ENCODE results near the gene RCCD1.
"Not testable (repeated sequence)": the region's sequence is repeated elsewhere in the genome, so short reads cannot be mapped to it uniquely, and the experiment has no call there.

The RCCD1 gene, protein sequence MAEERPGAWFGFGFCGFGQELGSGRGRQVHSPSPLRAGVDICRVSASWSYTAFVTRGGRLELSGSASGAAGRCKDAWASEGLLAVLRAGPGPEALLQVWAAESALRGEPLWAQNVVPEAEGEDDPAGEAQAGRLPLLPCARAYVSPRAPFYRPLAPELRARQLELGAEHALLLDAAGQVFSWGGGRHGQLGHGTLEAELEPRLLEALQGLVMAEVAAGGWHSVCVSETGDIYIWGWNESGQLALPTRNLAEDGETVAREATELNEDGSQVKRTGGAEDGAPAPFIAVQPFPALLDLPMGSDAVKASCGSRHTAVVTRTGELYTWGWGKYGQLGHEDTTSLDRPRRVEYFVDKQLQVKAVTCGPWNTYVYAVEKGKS

GRCh38 chr15:90954712-90955623 lies at the start of gene RCCD1:
RCCD1 (plus strand) TSS chr15:90954884; CDS start chr15:90956735, 1,851 bp downstream.
- DNase-seq (ENCODE audit: low spot score), result peak; percentile 97

DNA sequence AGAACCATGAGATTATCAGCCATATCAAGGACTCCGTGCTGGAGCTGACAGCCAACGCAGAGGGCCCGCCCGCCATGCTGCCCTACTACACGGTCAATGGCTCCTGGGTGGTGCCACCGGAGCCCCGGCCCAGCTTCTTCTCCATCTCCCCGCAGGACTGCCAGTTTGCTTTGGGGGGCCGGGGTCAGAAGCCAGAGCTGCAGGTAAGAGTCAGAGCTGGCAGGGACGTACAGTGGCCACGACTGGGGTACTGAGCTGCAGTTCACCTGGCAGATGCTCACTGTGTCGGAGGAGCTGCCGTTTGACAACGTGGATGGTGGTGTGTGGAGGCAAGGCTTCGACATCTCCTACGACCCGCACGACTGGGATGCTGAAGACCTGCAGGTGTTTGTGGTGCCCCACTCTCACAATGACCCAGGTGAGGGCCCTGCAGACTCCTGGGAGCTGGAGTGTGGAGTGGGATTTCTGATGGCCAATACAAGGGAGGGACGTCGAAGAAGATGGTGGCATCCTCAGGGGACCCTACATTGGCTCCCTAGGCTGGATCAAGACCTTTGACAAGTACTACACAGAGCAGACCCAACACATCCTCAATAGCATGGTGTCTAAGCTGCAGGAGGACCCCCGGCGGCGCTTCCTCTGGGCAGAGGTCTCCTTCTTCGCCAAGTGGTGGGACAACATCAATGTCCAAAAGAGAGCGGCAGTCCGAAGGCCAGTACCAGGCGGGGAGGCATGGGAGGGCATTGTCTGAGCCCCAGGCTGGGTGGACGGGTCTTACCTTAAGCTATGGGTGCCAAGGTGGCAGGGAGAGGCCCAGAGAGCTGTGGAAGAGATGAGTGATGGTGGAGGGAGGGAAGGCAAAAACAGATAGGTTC lies 49.1 kb upstream of the RCCD1 start:
- no peak for DNase-seq (ENCODE audit: low spot score)

DNA sequence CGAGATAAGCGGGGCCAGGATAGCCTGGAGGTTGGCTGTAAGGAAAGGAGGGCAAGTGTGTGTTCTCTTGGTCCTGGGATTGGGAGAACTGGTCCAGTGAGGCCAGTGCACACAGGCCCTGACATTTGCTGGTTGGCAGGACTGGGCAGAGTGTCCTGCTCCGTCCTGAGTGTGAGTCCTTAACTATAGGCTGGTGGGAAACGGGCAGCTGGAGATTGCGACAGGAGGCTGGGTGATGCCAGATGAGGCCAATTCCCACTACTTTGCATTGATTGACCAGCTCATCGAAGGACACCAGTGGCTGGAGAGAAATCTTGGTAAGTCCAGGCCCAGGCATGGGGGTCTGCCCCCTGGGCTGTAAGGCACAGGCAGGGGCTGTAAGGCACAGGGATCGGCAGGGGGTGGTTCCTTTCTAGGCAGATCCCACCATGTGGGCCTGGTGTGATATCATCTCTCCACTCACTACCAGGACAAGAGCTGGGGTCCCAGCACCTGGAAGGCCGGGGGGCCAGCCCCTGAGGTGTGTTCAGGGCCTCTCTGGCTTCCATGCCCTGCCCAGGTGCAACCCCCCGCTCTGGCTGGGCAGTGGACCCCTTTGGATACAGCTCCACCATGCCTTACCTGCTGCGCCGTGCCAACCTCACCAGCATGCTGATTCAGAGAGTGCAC lies 48.4 kb upstream of the RCCD1 start:
- DNase-seq (ENCODE audit: low spot score), result no peak

DNA sequence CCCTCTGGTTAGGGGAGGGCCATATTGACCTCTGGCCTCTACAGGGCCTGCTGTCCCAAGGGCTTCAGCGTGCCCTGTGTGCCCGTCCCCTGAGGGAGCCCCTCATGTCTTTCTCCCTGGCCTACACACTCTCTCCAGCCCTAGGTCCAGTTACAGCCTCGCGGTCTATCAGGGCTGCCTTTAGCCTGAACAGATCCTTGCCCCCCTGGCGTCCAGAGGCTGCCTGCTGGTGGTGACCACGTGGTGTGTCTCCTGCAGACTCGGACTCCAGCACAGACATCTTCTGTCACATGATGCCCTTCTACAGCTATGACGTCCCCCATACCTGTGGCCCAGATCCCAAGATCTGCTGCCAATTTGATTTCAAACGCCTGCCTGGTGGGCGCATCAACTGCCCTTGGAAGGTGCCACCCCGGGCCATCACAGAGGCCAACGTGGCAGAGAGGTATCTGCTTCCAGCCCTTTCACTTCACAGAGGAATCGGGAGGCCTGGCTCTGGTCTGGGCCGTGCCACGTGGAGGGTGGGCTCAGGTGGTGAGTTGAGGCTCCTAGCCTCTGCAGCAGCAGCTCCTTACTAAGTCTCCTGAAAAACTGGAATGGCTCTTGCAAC lies 47.5 kb upstream of the RCCD1 start:
- no peak for DNase-seq (ENCODE audit: low spot score)

- DNase-seq (ENCODE audit: low spot score), result no peak
These were observed 46.7 kb upstream of the RCCD1 start for GRCh38 chr15:90907838-90908507.

GRCh38 chr15:90909449-90909848 lies 45.2 kb upstream of the RCCD1 start:
- DNase-seq (ENCODE audit: low spot score), result not testable (repeated sequence)

GRCh38 chr15:90909976-90910375 lies 44.7 kb upstream of the RCCD1 start:
- DNase-seq (ENCODE audit: low spot score), result no peak

DNA sequence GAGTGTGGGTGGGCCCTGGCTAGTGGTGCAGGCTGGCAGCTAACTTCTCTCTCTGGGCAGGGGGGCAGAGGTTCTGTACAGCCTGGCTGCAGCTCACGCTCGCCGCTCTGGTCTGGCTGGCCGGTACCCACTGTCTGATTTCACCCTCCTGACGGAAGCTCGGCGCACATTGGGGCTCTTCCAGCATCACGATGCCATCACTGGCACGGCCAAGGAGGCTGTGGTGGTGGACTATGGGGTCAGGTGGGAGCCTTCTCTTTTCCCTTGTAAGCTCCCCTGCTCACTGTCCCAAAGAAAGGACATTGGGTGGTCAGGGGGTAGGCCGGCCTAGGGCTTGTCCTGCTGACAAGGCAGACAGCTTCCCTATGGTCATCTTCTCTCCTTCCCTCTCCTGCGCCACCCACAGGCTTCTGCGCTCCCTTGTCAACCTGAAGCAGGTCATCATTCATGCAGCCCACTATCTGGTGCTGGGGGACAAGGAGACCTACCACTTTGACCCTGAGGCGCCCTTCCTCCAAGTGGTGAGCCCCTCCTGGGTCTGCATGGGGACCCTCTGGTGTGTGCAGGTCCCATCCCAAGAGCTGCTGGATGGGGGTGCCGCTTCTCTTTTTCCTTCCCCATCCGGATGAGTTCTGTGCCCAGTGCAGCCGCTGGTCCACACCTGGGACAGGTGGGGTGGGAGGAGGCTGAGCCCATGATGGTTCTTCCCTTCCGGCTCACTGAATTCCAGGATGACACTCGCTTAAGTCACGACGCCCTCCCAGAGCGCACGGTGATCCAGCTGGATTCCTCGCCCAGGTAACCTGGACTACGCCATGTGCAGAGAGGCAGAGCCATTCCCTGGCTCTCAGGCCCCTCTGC lies 44.0 kb upstream of the RCCD1 start:
- DNase-seq (ENCODE audit: low spot score), result no peak

- no peak for DNase-seq (ENCODE audit: low spot score)
These were observed 43.4 kb upstream of the RCCD1 start for GRCh38 chr15:90911302-90911623.

- DNase-seq (ENCODE audit: low spot score), result no peak
These were observed 42.5 kb upstream of the RCCD1 start for GRCh38 chr15:90911906-90912769.

DNA sequence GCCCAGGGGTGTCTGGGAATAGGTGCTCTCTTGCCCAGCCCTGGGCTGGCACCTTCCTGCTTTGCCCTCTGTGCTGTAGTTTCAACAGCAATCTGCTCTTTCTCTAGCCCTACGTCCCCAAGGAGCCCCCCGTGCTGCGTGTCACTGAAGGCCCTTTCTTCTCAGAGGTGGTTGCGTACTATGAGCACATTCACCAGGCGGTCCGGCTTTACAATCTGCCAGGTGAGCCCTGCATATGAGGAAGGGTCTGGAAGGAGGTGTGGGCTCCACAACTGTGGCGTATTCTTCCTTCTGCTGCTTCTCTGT lies 42.0 kb upstream of the RCCD1 start:
- DNase-seq (ENCODE audit: low spot score), result no peak

- DNase-seq (ENCODE audit: low spot score), result no peak
These were observed 41.2 kb upstream of the RCCD1 start for GRCh38 chr15:90913398-90913944.

- DNase-seq (ENCODE audit: low spot score), result no peak
These were observed 40.2 kb upstream of the RCCD1 start for GRCh38 chr15:90914305-90915080.

DNA sequence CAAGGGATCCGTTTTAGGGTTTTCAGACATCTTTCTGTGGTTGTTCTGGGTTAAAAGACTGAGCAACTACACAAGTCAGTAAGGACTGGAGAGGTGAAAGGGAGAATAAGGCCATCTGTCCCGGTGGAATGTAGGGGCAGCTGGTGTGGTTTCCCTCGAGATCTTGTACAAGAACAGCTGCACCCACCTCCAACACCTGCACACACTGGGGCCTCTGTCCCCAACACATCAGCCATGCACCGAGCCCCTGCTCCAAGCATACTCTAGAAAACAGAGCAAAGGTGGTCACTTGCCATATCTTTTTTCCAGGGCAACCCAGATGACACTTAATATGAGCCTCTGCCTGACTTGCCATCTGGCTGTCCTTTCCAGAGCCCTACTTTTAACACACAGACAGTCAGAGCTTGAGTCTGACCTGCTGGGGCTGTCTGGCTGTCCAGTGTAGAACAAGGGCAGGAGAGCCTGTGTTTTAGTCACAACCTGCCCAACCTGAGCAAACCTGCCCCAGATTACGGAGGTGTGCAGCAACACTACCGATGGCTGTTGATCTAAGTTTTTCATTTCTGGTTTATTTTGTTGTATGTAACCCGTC lies 39.4 kb upstream of the RCCD1 start:
- peak; percentile 49 for DNase-seq (ENCODE audit: low spot score)

DNA sequence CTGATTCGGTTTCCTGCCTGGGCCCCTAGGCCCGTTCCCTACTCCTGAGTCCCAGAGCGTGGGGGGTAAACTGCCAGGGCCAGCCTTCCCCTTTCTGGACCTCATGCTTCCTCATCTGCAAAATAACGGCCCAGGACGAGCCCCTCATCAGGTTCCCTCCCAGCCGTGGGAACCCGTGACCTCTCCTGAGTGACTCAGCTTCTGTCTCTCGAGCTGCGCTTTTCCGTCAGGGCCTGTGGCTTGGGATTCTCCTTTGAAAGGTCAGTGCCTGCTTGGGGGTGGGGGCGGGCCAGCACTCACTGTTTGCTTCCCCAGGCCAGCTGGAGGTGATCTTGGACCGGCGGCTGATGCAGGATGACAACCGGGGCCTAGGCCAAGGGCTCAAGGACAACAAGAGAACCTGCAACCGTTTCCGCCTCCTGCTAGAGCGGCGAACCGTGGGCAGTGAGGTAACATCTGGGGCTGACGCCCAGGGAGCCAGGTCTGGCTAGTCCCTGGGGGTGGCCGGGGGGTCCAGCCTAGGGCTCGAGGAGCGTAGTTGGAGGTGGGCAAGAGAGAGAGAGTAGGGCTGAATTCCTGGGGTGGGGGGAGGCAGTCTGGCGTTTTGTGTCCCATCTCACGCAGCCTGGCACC lies 38.8 kb upstream of the RCCD1 start:
- no peak for DNase-seq (ENCODE audit: low spot score)

- DNase-seq (ENCODE audit: low spot score), result no peak
These were observed 38.2 kb upstream of the RCCD1 start for GRCh38 chr15:90916461-90916860.

- no peak for DNase-seq (ENCODE audit: low spot score)
These were observed 37.1 kb upstream of the RCCD1 start for GRCh38 chr15:90917569-90917968.

All from NAMALWA (cell line).